ENCODE measurements around the gene SLC8B1. TPM values are rescaled to one million over a fixed set of nuclear protein-coding genes. Genes with fewer than 3 reads are reported as not detected.

SLC8B1 gene
- total and polyA plus RNA-seq, 2 of the 4 experiments (the other 2 are of a cell fraction) = 4.1 to 10.2 TPM

- Histone ChIP-seq H2BK20ac (ENCODE audit: low read depth, low read length) (no peak overlapping the region), H3K23ac (ENCODE audit: low read depth, low read length) (no peak overlapping the region), H2AFZ (replicated peaks; ENCODE audit: low read length, poor library complexity) (no peak overlapping the region), H3K4ac (ENCODE audit: low read depth, low read length) (no peak overlapping the region), H3K36me3 (ENCODE audit: control insufficient read depth, insufficient read depth, low read length) (no peaks in the 10 kb centered on the region), H3K79me1 (ENCODE audit: low read depth in 1 of 2, low read length in 2 of 2) (peaks cover 1% of the 10 kb centered on the region in 2 experiments; a peak in 3 of 4 replicates), H4K91ac (ENCODE audit: insufficient read depth, low read depth, low read length) (no peak overlapping the region), H3K4me3 (ENCODE audit: insufficient read depth, low read depth, low read length) (no peak overlapping the region), H2AK5ac (ENCODE audit: low read depth, low read length) (no peak overlapping the region), H3K4me1 (ENCODE audit: control insufficient read depth, insufficient read depth, low read length) (0 out of 2 replicates have a peak, but pooled peaks cover 1% of the 10 kb centered on the region), H3K9me3 (ENCODE audit: control insufficient read depth, insufficient read depth, low read length) (no peaks in the 10 kb centered on the region), H3K27ac (ENCODE audit: insufficient read depth, low read length) (no peak overlapping the region), H4K5ac (ENCODE audit: low read depth, low read length) (no peak overlapping the region), H3K56ac (ENCODE audit: extremely low read depth, insufficient read depth, low read length) (no peak overlapping the region), H3K9me1 (ENCODE audit: insufficient read depth, low read length) (no peaks in the 10 kb centered on the region), H4K8ac (ENCODE audit: low read depth in 2 of 2, low read length in 2 of 2) (no peak overlapping the region), H3K4me2 (ENCODE audit: low read depth, low read length) (no peak overlapping the region), H3K27me3 (ENCODE audit: control insufficient read depth, insufficient read depth, low read length) (peaks cover 7% of the 10 kb centered on the region), H4K20me1 (ENCODE audit: insufficient read depth, low read length) (no peaks in the 10 kb centered on the region), H2BK15ac (ENCODE audit: low read depth, low read length) (no peak overlapping the region), H2BK120ac (ENCODE audit: low read depth, low read length) (no peak overlapping the region), H2AK9ac (replicated peaks; ENCODE audit: low read depth, low read length, poor library complexity) (no peak overlapping the region), H2BK5ac (ENCODE audit: low read depth, low read length, poor library complexity, severe bottlenecking) (no peak overlapping the region), H3K14ac (replicated peaks; ENCODE audit: low read depth, low read length) (no peak overlapping the region), H3K18ac (ENCODE audit: low read depth, low read length) (no peak overlapping the region), H3K9ac (ENCODE audit: low read depth, low read length) (no peak overlapping the region)
- no TSS peak for BruUV-seq (replicated peaks)
- CTCF ChIA-PET = no interaction called here
- ATAC-seq (ENCODE audit: low read depth) = no peak
- no peak for DNase-seq
- intact Hi-C loops (cut with micrococcal nuclease) (no loop called here), dilution Hi-C loops (cut with HindIII; ENCODE audit: low sequenced_read_pairs, unreplicated experiment) (no loop called here), in situ Hi-C loops (cut with MboI; ENCODE audit: low sequenced_read_pairs) (no loop called here)
- TF ChIP-seq BHLHE40 (IDR thresholded peaks at IDR 0.05; ENCODE audit: low read depth, low read length) (no peak), MAFK (IDR thresholded peaks at IDR 0.05; ENCODE audit: low read depth, low read length) (no peak), RFX5 (IDR thresholded peaks at IDR 0.05; ENCODE audit: low read depth, low read length) (no peak), CHD1 (IDR thresholded peaks at IDR 0.05; ENCODE audit: low read depth, low read length) (no peak), FOS (IDR thresholded peaks at IDR 0.05; ENCODE audit: low read depth, low read length) (no peak), RAD21 (IDR thresholded peaks at IDR 0.05; ENCODE audit: low read length) (no peak), RCOR1 (IDR thresholded peaks at IDR 0.05; ENCODE audit: insufficient replicate concordance, low read length) (no peak), MAZ (IDR thresholded peaks at IDR 0.05; ENCODE audit: borderline replicate concordance, low read depth, low read length) (no peak), POLR2A (IDR thresholded peaks at IDR 0.05; ENCODE audit: low read depth, low read length) (no peak), ELK1 (IDR thresholded peaks at IDR 0.05; ENCODE audit: borderline replicate concordance, low read depth, low read length) (no peak), USF2 (IDR thresholded peaks at IDR 0.05; ENCODE audit: low read depth, low read length) (no peak), SMC3 (IDR thresholded peaks at IDR 0.05; ENCODE audit: low read depth, low read length) (no peak), CEBPB (IDR thresholded peaks at IDR 0.05; ENCODE audit: low read depth, low read length) (no peak)
- POLR2A ChIA-PET (ENCODE audit: unreplicated experiment) = no interaction called here
- WGBS, 2 experiments (ENCODE audit: extremely low coverage in 2 of 2, insufficient read length in 1 of 2) = no CpG with 5 or more reads among the region's 5 CpGs
Measured at GRCh38 chr12:113339540-113339939, 4.6 kb upstream of the SLC8B1 start.

Measured in IMR-90 (cell line).